K562 (cell line): ENCODE measurements around the gene HIVEP3. TPM values are rescaled to one million over a fixed set of nuclear protein-coding genes. Genes with fewer than 3 reads are reported as not detected.

Experiments
- ATAC-seq: fragments of 200-7000 bp; cut with Tn5 transposase; 3 replicates; pipeline ENCODE4 v1.9.1; 2020; ENCODE audit warnings: moderate library complexity
- BruUV-seq: library from RNA; stranded (reverse); fragments of 400-500 nt; replicated peaks from 2 replicates; lab custom pipeline; 2021; lab: Mats Ljungman, UMichigan
- CTCF ChIA-PET: fragments of 300-600 bp; formaldehyde crosslinking; extraction: SDS; loops from one replicate; lab custom pipeline; 2021; ENCODE audit warnings: low intra/inter-chr PET ratio; lab: Yijun Ruan, JAX
- POLR2A ChIA-PET: fragments of 300-600, 350-650 bp; sonication (Branson Sonifier 250); formaldehyde crosslinking; extraction: SDS; loops from one replicate; lab custom pipeline; 2021; ENCODE audit warnings: antibody characterized with exemption, inconsistent platforms; lab: Yijun Ruan, JAX
- DNase-seq, 4 experiments: peaks; one replicate each; pipeline versions ENCODE4 v3.0.0 to v3.0.0-alpha.2; 2011 to 2018; ENCODE audit warnings: low spot score in 3 of 4, mixed read lengths in 3 of 4; ENCODE audit errors: extremely low read depth in 1 of 4
- FAIRE-seq: peaks from 2 replicates; lab custom pipeline; 2011; peaks lifted over from hg19 to GRCh38; lab: Jason Lieb, UNC
- H2AFZ ChIP-seq: 2 replicates; pipeline ENCODE4 v1.6.0; 2011; ENCODE audit warnings: low read depth, low read length, control low read depth, inconsistent platforms
- H3K27ac ChIP-seq: fragments of 200-600 bp; 3 replicates; pipeline ENCODE4 v1.8.0; 2011; ENCODE audit warnings: low read depth, mild to moderate bottlenecking, control low read depth, inconsistent platforms, low read length, moderate library complexity, mixed read lengths; ENCODE audit errors: extremely low read depth
- H3K27me3 ChIP-seq, 2 experiments: fragments of 300-600 bp in 1 of 2; 2 replicates in 1 of 2; 3 replicates in 1 of 2; pipeline versions ENCODE4 v1.6.0 to v1.8.0; 2011; ENCODE audit warnings: inconsistent platforms in 2 of 2, low read length in 2 of 2, mild to moderate bottlenecking in 1 of 2, mixed read lengths in 1 of 2, moderate library complexity in 1 of 2; ENCODE audit not compliant: control insufficient read depth in 2 of 2, insufficient read depth in 2 of 2
- H3K36me3 ChIP-seq: fragments of 300-600 bp; 3 replicates; pipeline ENCODE4 v1.8.0; 2011; ENCODE audit warnings: mild to moderate bottlenecking, low read length, inconsistent platforms; ENCODE audit not compliant: control insufficient read depth, insufficient read depth
- H3K4me1 ChIP-seq, 2 experiments: fragments of 200-600 bp in 1 of 2; replicated peaks in 1 of 2; 2 replicates in 1 of 2; 3 replicates in 1 of 2; pipeline versions ENCODE4 v1.5.1 to v1.8.0; 2011; ENCODE audit warnings: inconsistent platforms in 2 of 2, low read length in 2 of 2, mild to moderate bottlenecking in 1 of 2, mixed read lengths in 1 of 2, moderate library complexity in 1 of 2; ENCODE audit not compliant: control insufficient read depth in 2 of 2, insufficient read depth in 2 of 2
- H3K4me2 ChIP-seq: 2 replicates; pipeline ENCODE4 v1.6.1; 2011; ENCODE audit warnings: low read length, control low read depth, inconsistent platforms, mixed read lengths; ENCODE audit not compliant: insufficient read depth
- H3K4me3 ChIP-seq: fragments of 200-600 bp; sonication (generic), shearing (Covaris generic); 2 replicates; pipeline ENCODE4 v1.5.1; 2016; ENCODE audit warnings: control low read depth, inconsistent platforms
- H3K79me2 ChIP-seq: fragments of 200-600 bp; 3 replicates; pipeline ENCODE4 v1.8.0; 2011; ENCODE audit warnings: low read length, inconsistent platforms; ENCODE audit not compliant: control insufficient read depth, insufficient read depth
- H3K9ac ChIP-seq, 2 experiments: 2 replicates each; pipeline versions ENCODE4 v1.6.0 to v1.6.1; 2011; ENCODE audit warnings: low read depth in 2 of 2, low read length in 2 of 2, control low read depth in 1 of 2, inconsistent platforms in 1 of 2, mild to moderate bottlenecking in 1 of 2, mixed read lengths in 1 of 2; ENCODE audit not compliant: insufficient read depth in 1 of 2
- H3K9me1 ChIP-seq: one replicate; pipeline ENCODE4 v1.6.0; 2011; ENCODE audit warnings: inconsistent platforms, mild to moderate bottlenecking, low read length, moderate library complexity; ENCODE audit not compliant: control insufficient read depth, insufficient read depth
- H3K9me3 ChIP-seq: replicated peaks from 2 replicates; pipeline ENCODE4 v1.5.1; 2011; ENCODE audit warnings: low read depth, low read length, inconsistent platforms; ENCODE audit not compliant: control insufficient read depth, insufficient read depth
- H4K20me1 ChIP-seq: replicated peaks from 2 replicates; pipeline ENCODE4 v1.6.1; 2011; ENCODE audit warnings: low read length, inconsistent platforms, mixed read lengths; ENCODE audit not compliant: control insufficient read depth, insufficient read depth
- ARNT ChIP-seq, 2 experiments: fragments of 450-650 bp; IDR thresholded peaks; 2 replicates each; pipeline ENCODE4 v1.6.1; 2016; ENCODE audit warnings: mild to moderate bottlenecking in 1 of 2
- DMBX1 ChIP-seq: fragments of 250-450 bp; sonication (Bioruptor Pico); IDR thresholded peaks from 2 replicates; pipeline ENCODE4 v1.8.0; 2022; ENCODE audit warnings: inconsistent platforms, mild to moderate bottlenecking, moderate library complexity, borderline replicate concordance
- EHMT2 ChIP-seq: fragments of 450-650 bp; IDR thresholded peaks from 2 replicates; pipeline ENCODE4 v1.6.1; 2018; ENCODE audit warnings: antibody characterized with exemption
- ESRRB ChIP-seq: fragments of 250-450 bp; sonication (Bioruptor Pico); IDR thresholded peaks from 2 replicates; pipeline ENCODE4 v1.5.0; 2020; ENCODE audit warnings: mild to moderate bottlenecking, moderate library complexity, borderline replicate concordance
- FOXM1 ChIP-seq, 2 experiments: fragments of 450-650 bp in 1 of 2; sonication (generic) in 1 of 2; formaldehyde crosslinking in 1 of 2; IDR thresholded peaks; 2 replicates each; pipeline versions ENCODE4 v1.6.1 to v1.9.0; 2017 to 2022; ENCODE audit warnings: low read depth in 2 of 2, mild to moderate bottlenecking in 2 of 2, missing genetic modification reagents in 1 of 2, moderate library complexity in 1 of 2
- GTF2F1 ChIP-seq: IDR thresholded peaks from 2 replicates; pipeline ENCODE4 v1.6.1; 2011; ENCODE audit warnings: low read depth, low read length, improper control_type of control experiment
- HDAC3 ChIP-seq: fragments of 450-650 bp; IDR thresholded peaks from 2 replicates; pipeline ENCODE4 v1.6.1; 2018; ENCODE audit warnings: borderline replicate concordance, mild to moderate bottlenecking, moderate library complexity; ENCODE audit not compliant: partially characterized antibody
- KAT8 ChIP-seq: fragments of 450-650 bp; IDR thresholded peaks from 2 replicates; pipeline ENCODE4 v1.6.1; 2016; ENCODE audit warnings: low read depth, mild to moderate bottlenecking
- NRF1 ChIP-seq, 2 experiments: fragments of 450-650 bp; IDR thresholded peaks in 1 of 2; conservative IDR thresholded peaks in 1 of 2; 2 replicates each; pipeline ENCODE4 v1.6.1; 2014; ENCODE audit warnings: mild to moderate bottlenecking in 2 of 2
- PHF21A ChIP-seq: fragments of 450-650 bp; IDR thresholded peaks from 2 replicates; pipeline ENCODE4 v1.6.1; 2017; ENCODE audit warnings: low read depth, borderline replicate concordance
- SETDB1 ChIP-seq: IDR thresholded peaks from one replicate; pipeline ENCODE4 v1.6.1; 2012; ENCODE audit warnings: low read length, control low read depth, inconsistent platforms
- ZNF224 ChIP-seq: sonication (generic); formaldehyde crosslinking; IDR thresholded peaks from 2 replicates; pipeline ENCODE4 v1.8.0; 2022; ENCODE audit warnings: mild to moderate bottlenecking, missing genetic modification reagents
- WGBS: fragments of 100-300 bp; shearing (Covaris generic); methylation state at CpG from one replicate; pipeline ENCODE4 v1.1.6; 2016; ENCODE audit warnings: low coverage, mixed read lengths; ENCODE audit not compliant: insufficient coverage; ENCODE audit errors: missing lambda C conversion rate; 5-methylcytosine and 5-hydroxymethylcytosine counted together
- in situ Hi-C: fragments of 300-500 bp; cut with MboI; formaldehyde crosslinking; loops from 4 replicates; pipeline ENCODE4 v1.15.0; 2018; ENCODE audit warnings: inconsistent platforms, mixed read lengths
- intact Hi-C: fragments of 100-400 bp; cut with micrococcal nuclease; formaldehyde crosslinking; loops from 2 replicates; pipeline ENCODE4 v1.14.2; 2022
- polyA plus RNA-seq, 8 experiments: library from polyadenylated mRNA; depleted of rRNA in 4 of 8; stranded (reverse) in 5 of 8; unstranded in 3 of 8; fragments of >200 nt; fragmentation: Nextera tagmentation in 2 of 8; fragmentation: Illumina TruSeq in 1 of 8; extraction: Ambion mirVana in 2 of 8; extraction: Trizol in 1 of 8; gene quantifications; 2 replicates each; pipeline versions ENCODE4 v1.2.1 to v1.2.3, GENCODE V29; 2011 to 2014; ENCODE audit warnings: inconsistent platforms in 1 of 8, missing spikeins in 1 of 8
- total RNA-seq, 7 experiments: library from RNA; depleted of rRNA in 6 of 7; stranded (reverse); fragments of >200 nt in 6 of 7; fragmentation: Illumina TruSeq in 2 of 7; extraction: Trizol in 2 of 7; gene quantifications; 2 replicates each; pipeline versions ENCODE4 v1.2.1 to v1.2.3, GENCODE V29; 2011 to 2021; ENCODE audit warnings: low replicate concordance in 1 of 7
- TF ChIP-seq, protein P1 (sequence below): fragments of 250-450 bp; sonication (Bioruptor Pico); IDR thresholded peaks from 2 replicates; pipeline ENCODE4 v1.6.1; 2021; ENCODE audit warnings: mild to moderate bottlenecking
- TF ChIP-seq, protein P2 (sequence below): fragments of 450-650 bp; conservative IDR thresholded peaks from 2 replicates; pipeline ENCODE4 v1.6.1; 2016; ENCODE audit warnings: missing genetic modification characterization, low read depth, mild to moderate bottlenecking, missing compliant biosample characterization, moderate library complexity
- TF ChIP-seq, protein P3 (sequence below), 2 experiments: IDR thresholded peaks in 1 of 2; conservative IDR thresholded peaks in 1 of 2; 2 replicates each; pipeline ENCODE4 v1.6.1; 2016; ENCODE audit warnings: low read depth in 2 of 2, mild to moderate bottlenecking in 1 of 2, missing compliant biosample characterization in 1 of 2, missing genetic modification characterization in 1 of 2, moderate library complexity in 1 of 2

Gene HIVEP3
- total and polyA plus RNA-seq, 9 of the 15 experiments (the other 6 are each of a cell fraction or from before 2014, with no cell fraction given): 0.09 to 0.58 (median 0.34) TPM; not detected in 1

DNA sequence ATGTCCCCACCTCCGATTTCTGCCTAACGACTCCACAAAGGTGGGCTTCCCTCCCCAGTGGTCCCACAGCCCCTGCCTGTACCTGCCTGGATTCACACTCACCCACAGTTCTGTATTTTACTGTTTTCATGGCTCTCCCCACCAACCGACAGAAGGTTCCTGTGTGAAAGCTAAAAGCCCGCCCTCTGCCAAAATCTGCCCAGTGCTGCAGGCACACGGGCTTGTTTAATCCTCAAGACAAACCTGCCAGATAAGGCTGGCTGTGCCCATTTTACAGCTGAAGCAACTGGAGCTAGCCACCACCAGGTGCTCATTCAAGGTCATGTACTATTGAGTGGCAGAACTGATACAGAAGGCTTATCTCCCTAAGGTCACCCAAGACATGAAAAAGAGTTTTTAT lies 114.5 kb downstream of the HIVEP3 start:
- H3K9ac ChIP-seq: no peak overlapping the region
- no peaks in the 10 kb centered on the region for H3K79me2 ChIP-seq
- H3K27ac ChIP-seq: no peak overlapping the region
- H3K4me3 ChIP-seq: no peak overlapping the region
- H3K4me2 ChIP-seq: no peak overlapping the region
- TF ChIP-seq ESRRB (CRISPR knock-in tag): no peak
- TF ChIP-seq, protein P1, sequence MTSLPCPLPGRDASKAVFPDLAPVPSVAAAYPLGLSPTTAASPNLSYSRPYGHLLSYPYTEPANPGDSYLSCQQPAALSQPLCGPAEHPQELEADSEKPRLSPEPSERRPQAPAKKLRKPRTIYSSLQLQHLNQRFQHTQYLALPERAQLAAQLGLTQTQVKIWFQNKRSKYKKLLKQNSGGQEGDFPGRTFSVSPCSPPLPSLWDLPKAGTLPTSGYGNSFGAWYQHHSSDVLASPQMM (CRISPR knock-in tag): no peak
- no peak for TF ChIP-seq KAT8
- no peak for TF ChIP-seq ZNF224 (CRISPR knock-in tag)
- TF ChIP-seq EHMT2: no peak
- no peak for TF ChIP-seq NRF1 (conservative IDR thresholded peaks at IDR 0.05 in 1 of 2, IDR thresholded peaks at IDR 0.05 in 1 of 2)
- TF ChIP-seq, protein P2, sequence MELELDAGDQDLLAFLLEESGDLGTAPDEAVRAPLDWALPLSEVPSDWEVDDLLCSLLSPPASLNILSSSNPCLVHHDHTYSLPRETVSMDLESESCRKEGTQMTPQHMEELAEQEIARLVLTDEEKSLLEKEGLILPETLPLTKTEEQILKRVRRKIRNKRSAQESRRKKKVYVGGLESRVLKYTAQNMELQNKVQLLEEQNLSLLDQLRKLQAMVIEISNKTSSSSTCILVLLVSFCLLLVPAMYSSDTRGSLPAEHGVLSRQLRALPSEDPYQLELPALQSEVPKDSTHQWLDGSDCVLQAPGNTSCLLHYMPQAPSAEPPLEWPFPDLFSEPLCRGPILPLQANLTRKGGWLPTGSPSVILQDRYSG (tag): no peak
- no peak for TF ChIP-seq SETDB1
- TF ChIP-seq PHF21A: no peak
- TF ChIP-seq GTF2F1: no peak
- TF ChIP-seq ARNT (IDR thresholded peaks at IDR 0.05): no peak
- TF ChIP-seq, protein P3, sequence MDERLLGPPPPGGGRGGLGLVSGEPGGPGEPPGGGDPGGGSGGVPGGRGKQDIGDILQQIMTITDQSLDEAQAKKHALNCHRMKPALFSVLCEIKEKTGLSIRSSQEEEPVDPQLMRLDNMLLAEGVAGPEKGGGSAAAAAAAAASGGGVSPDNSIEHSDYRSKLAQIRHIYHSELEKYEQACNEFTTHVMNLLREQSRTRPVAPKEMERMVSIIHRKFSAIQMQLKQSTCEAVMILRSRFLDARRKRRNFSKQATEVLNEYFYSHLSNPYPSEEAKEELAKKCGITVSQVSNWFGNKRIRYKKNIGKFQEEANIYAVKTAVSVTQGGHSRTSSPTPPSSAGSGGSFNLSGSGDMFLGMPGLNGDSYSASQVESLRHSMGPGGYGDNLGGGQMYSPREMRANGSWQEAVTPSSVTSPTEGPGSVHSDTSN (CRISPR knock-in tag; IDR thresholded peaks at IDR 0.05; ENCODE audit: low read depth): no peak
- TF ChIP-seq, protein P3 (tag; conservative IDR thresholded peaks at IDR 0.05; ENCODE audit: low read depth): no peak
- TF ChIP-seq HDAC3: no peak
- no peak for TF ChIP-seq FOXM1 (IDR thresholded peaks at IDR 0.05; ENCODE audit: low read depth)
- TF ChIP-seq FOXM1 (CRISPR knock-in tag; IDR thresholded peaks at IDR 0.05; ENCODE audit: low read depth): no peak
- no peak for TF ChIP-seq DMBX1 (CRISPR knock-in tag)
- H4K20me1 ChIP-seq: peaks cover 7% of the 10 kb centered on the region; the same call in 1 of the 2 replicates
- no peak for ATAC-seq
- no peaks in the 10 kb centered on the region for H3K4me1 ChIP-seq
- H3K27me3 ChIP-seq: peaks cover 0 to 4% of the 10 kb centered on the region in 2 experiments; a peak in 1 of 5 replicates
- H2AFZ ChIP-seq: no peak overlapping the region
- 1% methylated on average over 5 of the region's 5 CpGs for WGBS
- no peaks in the 10 kb centered on the region for H3K9me3 ChIP-seq
- in situ Hi-C loops (loop anchor here (25.0 kb wide), 1 partner anchor 333 kb away; no protein-coding TSS in a partner anchor), intact Hi-C loops (no loop called here)
- no peaks in the 10 kb centered on the region for H3K9me1 ChIP-seq
- no TSS peak for BruUV-seq
- ChIA-PET CTCF (no interaction called here), POLR2A (no interaction called here)
- no peak for DNase-seq
- H3K36me3 ChIP-seq: no peaks in the 10 kb centered on the region
- no peak for FAIRE-seq
